Stimulated activated CD8-positive, alpha-beta memory T cell treated with anti-CD3 and anti-CD28 coated beads, Interleukin-7, amount 100 ng/mL, for 24 hours (primary cell): ENCODE data around the gene MAGI1.

Experiments used
- DNase-seq: peaks from one replicate; pipeline ENCODE4 v3.0.0-alpha.2; 2020; ENCODE audit warnings: low read depth

The MAGI1 gene

DNA sequence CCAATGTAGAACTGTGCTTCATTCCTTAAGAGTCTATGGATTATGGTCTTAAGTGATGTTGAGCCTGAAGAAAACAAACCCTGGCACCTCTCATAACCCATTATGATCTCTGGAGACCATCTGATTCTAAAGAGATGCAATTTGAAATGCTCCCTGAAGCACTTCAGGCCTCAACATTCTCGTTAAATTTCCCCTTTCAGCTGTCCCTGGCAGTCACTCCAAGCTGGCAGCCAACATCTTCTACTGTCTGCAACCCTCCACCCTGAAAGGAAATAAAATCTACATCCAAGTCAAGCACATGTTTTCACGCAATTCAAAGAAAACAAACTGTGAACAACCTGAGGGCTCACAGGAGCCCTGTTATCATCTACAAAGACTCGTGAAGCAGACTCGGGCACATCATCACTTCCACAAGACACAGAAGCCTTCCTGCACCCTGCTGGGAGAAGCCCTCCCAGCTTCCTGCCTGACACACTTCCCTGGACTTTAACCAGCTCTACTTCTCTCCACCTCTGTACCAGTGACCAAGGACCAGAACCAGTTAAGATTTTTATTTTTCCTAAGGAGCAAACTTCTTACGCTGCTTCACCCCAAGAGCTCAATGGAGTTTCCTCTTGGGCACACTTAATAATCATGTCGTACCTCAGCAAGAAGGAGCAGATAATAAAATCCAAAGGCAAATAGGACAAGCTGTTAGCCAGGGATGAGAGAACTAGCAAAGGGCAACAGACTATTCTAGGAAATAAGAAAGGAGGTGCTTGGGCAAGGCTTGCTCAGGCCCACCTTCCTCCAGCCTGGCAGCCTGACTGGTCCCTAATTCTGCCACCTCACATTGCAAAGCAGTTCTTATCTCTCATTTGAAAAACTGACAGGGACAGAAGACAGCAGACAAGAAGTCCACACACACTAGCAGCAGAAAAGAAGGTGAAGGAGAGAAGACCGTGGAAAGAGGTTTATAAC lies 67.1 kb downstream of the MAGI1 start:
- DNase-seq, result no peak

DNA sequence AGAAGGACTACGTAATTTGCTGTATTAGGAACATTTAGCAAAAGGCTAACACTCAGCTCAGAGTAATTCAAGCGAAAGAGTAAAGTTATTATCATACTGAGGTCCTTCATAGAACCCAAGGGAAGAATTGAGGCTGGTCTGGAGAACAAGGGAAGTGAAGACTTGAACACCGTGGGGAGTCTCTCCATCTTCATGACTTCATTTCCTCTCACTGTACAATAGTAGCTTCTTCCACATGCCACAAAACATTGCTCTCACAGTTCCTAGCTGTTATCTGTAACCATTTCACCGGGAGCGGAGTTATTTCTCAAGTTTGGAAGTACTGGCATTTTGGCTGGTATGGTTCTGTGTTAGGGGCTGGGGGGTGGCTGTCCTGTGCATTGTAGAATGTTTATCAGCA lies 69.7 kb downstream of the MAGI1 start:
- DNase-seq, result no peak

DNA sequence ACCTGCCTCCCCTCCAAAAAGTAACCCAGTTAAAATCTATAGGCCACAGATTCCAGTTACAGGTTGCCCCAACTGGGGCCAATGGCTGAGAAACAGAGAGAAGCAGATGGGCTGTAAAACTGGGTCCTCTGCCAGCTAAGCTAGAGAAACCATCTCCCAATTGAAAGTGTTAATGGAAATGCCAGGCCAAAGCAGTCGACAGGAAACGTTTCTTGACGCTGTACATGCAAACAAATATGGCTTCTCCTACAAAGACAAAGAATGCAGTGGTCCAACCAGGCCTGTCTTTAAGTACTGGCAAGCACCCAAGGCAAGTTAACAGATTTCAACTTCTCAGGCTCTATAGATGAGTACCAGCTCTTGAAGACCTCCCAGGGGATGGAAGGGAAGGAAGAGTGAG lies 71.3 kb downstream of the MAGI1 start:
- no peak for DNase-seq

DNA sequence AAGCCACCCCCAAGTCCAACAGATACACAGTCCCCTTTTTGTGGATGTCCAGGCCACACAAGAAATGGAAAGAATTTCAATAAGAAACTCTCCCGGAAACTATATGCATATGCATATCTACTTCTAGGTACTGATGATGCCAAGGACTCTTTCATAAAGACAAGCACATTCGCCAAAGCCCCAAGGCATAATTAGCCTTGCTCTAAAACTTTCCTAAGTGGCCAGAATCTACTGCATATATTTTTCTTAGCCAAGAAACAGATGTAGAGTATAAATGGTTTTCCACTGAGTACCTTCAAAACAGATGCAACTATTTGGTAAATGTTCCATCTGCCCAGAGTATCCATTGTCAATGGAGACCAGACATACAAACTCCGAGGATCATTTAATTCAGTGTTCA lies 73.9 kb downstream of the MAGI1 start:
- DNase-seq, result no peak

DNA sequence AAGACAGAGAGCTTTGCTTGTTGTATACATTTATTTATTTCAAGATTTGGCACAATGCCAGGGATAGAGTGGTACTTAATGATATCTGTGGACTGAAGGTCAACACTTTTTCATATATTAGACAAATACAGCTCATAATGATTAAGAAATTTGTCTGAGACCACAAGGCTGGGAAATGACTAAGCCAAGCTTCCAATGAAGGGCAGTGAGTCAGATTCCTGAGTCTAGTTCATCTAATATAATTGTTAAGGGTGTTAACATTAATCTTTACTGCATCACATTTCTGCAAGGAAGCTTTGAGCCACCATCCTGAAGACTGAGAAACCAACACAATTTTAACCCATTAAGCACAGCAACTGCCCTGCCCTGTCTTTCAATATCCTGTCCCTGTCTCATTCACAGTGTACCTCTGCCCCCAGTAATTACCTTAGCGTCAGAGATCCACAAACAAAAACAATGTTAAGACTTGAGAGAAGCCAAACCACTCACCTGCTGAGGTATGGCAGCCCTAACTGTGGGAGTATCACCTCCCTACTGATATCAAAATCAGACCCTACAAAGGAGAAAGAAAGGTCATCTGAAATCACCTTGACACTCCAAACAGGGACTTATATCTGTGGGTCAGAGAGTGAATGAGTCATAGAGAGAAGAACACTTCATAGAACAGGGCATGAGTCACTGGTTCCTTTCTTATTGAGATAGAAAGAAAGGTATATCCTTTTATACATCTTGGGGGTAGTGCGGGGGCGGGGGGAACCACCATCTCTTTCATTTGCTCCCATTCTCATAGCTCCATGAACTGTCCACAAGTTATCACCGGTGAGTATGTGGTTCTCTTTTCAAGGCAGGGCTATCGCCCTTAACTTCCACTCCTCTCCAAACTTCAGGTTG lies 74.7 kb downstream of the MAGI1 start:
- DNase-seq, result peak; percentile 13

DNA sequence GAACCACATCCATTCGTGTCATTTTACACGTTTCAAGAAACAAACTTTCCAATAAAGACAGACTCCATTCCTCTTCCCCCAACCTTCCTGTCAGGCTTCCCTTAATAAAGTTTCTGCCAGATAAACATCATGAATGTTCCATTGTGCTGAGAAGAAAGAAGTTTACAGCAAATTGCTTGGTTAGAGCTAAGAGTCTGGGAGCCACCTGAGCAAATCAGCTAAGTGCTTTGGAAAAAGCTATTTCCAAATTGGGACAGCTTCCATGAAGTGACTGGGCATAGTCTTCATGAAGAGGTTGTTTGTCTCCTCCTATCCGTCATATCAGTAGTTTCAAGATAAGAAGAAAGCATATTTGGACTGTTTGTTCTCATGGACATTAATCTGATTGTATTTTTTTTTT lies 77.0 kb downstream of the MAGI1 start:
- no peak for DNase-seq

DNA sequence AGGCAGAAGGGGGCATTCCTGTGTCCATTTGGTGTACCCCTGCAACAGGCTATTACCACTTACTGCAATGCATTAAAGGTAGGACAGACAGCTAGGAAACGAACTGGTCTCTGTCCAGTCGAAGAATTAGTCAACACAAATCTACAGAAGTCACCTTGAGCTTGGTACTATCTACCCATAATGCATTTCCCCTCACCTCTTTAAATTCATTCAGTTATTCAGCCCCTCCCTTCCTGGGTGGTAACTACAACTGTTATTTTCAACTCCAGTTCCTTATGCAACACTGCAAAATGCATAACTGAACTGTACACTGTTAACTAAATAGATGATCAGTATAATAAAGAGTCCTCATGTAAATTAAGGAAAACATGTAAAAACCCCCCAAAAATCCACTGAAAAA lies 77.6 kb downstream of the MAGI1 start:
- DNase-seq, result no peak

DNA sequence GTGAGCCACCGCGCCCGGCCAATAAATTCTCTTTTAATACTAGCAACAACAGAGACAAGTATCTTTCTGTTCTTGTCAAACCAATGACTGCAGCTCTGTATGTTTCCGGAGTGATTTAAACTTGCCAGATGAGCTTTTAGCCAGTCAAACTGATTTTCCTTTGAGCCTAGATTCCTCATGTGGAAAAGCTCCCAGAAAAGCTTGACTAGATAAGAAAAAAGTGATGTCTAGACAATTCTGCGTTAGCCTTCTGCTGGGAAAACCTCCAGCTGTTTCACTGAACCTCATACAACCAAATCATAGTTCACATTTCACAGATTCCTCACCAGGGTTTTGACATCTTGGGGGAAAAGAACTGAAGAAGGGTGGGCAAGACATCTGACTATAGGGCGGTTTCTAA lies 78.6 kb downstream of the MAGI1 start:
- no peak for DNase-seq

DNA sequence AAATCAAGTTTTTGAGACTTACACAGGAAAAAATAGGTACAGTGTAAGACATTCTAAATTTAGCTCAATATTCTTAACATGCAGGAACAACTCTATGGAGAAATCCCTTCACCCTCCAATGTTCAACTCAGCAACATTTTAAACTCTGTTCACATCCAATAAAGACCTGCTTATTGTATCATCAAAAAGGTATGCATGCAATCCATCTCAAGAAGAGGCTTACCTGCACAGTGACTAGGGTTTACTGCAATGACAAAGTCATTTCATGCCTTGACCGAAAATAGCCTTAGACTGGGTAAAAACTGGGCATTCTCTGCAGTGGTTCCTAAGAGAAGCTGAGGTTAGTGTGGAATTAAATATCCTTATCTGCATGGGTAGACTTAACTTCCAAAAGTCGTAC lies 80.5 kb downstream of the MAGI1 start:
- no peak for DNase-seq

DNA sequence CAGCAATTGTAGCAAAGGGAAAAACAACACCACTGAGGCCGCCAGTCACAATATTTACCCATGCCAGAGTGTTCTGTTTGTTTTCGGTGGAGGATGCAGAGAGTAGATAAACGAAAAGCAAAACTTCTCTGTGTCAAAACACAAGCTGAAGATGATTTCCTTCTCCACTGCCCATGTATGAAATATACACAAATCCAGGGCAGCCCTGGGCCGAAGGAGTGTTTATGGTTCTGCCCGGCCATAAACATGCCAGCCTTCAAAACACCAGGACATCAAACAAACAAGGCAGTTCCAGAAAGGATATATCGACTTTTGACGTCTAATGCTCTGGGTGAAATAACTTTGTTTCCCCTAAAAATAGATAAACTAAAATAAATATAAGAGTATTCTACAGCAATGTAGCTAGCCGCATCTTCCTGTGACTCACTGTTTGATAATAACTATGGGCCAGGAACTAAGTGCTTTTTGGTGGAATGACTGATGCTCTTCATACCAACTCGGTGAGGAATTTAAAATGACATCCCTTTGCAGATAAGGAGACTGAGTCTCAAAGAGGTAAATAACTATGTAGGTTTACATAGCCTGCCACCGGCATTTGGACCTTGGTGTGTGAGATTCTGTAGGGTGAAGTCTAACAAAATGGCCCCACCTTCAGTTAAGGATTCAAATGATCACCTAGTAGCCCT lies 82.8 kb downstream of the MAGI1 start:
- no peak for DNase-seq

DNA sequence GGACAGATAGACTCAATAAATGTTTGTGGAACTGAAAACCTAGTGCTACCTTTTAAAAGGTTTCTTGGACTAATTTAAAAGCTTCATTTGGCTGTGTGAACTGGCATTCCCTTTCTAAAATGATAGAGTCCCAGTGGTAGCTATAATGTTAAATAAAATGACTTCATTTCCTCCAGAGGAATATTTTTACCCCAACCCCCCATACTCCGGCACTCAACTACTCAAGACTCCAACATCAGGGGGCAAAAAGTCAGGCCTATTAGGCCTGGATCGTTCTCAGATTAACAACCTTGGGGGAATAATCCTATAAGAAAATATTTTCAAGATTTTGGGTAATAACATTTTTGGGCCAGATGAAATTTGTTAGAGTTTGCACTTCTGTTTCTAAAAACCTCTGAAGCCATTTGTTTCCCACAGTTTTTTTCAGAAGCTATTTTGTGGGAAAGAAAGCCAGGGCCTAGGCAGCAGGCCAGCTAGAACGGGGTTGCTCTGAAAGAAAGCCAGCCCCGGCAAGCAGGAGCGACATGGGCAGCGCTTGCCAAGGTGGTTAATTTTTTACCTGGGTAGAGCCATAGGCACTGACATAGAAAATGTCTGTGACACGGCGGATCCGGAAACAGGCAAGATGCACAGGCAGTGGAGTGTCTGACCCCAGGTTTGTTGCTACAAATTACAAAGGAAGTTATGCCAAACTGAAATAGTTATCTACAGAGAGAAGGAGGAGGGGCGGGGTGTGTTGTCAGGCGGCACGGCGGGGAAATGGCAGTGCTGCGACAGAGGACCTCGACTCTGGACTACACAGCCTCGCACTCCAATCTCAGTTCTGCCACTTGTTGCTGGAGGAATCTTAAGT lies 84.6 kb downstream of the MAGI1 start:
- DNase-seq, result no peak

DNA sequence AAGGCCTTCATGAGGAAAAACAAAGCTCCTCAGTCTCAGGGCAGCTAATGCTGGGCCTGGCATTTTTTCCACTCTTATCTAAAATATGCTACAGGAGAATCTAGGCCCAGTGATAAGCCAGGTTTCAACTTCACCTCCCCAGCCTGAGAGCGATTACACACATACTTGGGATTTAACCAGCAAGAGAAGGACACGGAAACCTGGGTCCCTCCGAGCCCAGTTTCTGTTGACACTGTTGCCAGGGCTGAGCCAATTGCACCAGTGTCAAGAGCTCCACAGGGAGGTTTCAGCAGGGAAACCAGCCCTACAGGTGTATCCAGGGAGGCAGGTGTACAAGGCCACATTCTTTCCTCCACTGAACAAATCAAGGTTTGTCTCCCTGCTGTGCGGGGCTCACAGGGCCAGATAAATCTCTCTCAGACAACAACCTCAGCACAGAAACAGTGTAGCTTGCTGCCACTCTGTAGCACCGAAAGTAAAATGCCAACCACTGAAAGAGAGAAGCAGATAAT lies 85.4 kb downstream of the MAGI1 start:
- DNase-seq, result no peak

DNA sequence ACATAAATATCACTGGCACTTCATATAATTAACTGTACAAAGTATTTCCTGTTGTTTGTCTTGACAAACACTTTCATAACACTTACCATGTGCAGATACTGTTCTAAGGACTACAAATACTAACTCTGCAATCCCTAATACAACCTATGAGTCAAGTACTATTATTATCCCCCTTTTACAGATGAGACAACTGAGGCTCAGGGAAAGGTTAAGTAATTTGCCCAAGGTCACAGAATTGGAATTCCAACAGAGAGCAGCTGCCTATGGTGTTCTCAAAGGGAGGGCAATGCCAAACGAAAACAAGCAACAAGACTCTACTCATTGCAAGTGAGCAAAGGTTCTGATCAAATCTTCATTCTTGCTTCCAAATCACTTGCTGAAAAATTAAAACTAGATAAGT lies 85.9 kb downstream of the MAGI1 start:
- no peak for DNase-seq

DNA sequence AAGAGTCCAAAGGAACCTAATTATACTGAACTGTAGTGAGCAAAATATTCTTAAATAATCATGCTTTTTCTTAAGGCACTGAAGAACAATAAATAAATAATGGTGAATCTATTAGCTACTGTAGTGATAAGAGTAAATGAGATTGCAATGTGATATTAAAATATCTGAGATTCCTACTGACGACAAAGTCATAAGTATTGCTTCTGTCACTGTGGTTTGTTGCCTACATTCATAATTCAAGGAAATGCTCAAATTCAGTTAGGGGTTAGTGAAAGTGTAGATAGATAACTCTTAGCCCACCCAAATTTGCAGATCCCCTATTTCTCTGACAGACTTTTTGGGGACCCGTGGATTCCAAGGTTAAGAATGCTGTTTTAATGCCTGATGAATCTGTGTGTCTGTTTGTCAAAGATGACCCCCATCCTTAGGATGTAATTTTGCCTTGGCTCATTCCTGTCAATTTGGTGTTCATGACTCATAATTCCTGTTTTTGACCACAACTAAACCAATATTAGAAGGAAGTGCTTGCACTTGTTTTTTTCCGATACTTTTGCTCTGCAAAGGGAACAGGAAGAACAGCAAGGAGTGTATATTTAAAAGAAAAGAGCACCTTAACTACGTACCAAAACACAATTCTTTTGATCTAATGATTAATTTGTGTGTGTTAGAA lies 86.7 kb downstream of the MAGI1 start:
- no peak for DNase-seq

DNA sequence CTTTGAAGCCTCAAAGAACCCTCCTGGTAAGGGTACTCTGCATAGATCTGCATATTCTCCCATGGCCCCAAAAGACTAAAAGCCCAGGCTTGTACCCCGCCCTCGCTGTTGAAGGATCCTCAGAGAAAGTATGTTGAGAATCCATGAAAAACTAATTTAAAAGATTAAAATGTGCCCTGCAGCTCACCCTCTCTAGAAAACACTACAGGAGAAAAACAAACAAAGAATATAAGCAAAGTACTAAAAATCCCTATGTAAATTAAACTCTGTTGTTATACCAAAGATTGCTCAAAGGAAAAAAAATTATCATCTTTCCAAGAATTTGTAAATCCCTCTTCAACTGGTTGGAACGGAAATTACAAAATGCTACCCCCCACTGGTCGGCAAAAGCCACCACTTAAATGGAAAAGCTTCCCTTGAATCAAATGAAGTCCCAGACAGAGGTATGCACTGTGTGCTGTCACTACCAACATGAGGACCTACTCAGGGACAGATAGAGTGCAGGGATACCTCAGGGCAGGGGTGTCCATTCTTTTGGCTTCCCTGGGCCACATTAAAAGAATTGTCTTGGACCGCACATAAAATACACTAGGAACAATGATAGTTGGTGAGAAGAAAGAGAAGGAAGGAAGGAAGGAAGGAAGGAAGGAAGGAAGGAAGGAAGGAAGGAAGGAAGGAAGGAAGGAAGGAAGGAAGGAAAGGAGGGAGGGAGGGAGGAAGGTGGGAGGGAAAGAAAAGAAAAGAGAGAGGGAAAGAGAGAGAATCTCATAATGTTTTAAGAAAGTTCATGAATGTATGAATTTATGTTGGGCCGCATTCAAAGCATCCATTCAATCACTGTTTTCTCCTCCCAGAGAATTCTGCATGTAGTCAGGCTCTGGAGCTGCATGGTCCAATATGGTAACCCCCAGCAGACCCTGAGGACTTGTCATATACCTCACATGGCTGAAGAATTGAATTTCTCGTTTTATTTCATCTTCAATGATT lies 88.1 kb downstream of the MAGI1 start:
- DNase-seq, result no peak

DNA sequence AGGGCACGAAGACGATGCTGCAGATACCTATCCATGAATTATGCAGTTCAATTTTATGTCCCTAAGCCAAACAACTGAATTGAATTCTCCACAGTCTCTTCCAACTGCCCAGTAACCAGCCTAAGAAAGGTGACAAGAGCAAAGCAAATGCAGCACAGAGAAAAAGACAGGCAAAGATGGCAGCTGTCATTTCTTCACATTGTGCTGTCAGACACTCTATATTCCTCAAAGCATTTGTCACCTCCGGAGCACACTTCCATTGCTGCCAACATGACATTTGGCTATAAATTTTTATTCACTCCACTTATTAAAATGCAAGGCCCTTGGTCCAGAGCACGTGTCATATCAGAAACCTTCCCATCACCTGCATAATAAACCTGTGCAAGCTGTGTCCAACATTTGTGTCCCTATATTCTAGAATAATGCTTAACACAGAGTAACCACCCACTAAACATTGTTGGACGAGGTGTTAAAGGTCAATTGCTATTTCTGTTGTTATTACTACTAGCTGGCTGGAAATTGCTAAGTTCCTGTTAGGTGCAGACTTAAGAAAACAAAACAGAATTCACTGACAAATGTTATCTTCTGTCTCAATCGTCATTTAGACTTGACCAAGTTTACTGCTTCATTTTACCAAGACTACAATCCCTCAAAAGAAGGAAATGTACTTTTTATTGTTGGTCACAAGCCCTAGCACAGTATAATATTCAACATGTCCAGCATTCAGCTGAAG lies 89.7 kb downstream of the MAGI1 start:
- DNase-seq, result no peak

DNA sequence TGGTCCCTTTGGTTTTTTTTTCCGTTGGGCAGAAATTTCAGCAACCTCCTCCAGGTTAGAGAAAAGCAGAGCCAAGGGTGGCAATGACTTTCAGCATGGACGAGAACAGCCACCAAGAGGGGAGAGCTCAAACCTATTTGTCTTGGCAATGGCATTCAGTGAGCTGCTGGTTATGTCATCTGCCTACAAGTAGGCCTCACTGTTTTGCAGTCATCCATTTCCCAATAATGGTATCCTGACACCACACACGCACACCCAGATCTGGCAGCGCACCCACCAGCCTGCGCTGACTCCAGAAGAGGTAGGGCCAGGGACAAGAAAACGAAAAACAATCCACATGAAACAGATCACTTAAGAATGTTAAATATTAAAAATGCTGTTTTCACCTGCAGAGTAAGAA lies 92.3 kb downstream of the MAGI1 start:
- DNase-seq, result no peak

DNA sequence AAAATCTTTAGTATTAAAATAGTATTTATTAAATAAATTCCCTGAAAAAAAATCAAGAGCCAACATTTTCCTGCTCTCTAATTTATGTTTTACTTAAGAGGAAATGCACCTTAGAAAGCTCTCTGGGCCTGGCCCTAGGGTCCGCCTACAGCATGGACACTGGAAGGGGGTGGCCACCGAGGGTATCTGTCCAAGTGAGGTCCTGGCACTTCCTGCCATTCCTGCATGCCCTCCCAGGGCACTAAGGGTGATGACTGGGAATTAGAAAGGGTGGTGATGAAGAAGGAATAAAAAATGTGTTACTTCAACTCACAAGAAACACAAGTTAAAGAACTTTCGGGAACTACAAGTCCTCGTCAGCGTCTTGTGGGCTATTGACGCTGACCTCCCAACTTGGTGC lies 92.8 kb downstream of the MAGI1 start:
- no peak for DNase-seq

DNA sequence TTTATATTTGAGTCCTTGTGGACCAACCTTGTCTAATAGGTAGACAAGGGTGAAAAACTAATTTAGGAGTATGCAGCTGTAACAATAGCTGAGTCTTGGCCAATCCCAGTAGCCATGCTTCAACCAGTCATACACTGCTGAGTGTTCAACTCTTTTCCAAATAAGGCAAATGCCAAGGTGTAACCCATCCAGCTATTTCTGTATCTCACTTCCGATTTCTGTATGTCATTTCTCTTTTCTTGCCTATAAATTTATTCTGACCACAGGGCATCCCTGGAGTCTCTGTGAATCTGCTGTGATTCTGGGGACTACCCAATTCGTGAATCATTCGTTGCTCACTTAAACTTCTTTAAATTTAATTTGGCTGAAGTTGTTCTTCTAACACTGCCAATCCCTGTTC lies 93.2 kb downstream of the MAGI1 start:
- DNase-seq, result no peak
